RCC 7860 (cell line): ENCODE measurements around the gene TMEM69.
"Not testable (repeated sequence)": the region's sequence is repeated elsewhere in the genome, so short reads cannot be mapped to it uniquely, and the experiment has no call there.

Experiments used
- DNase-seq: peaks from one replicate; pipeline ENCODE4 v3.0.0-alpha.2; 2015; ENCODE audit warnings: low spot score
- FAIRE-seq: peaks from 2 replicates; lab custom pipeline; 2012; peaks lifted over from hg19 to GRCh38; lab: Jason Lieb, UNC

The TMEM69 gene

GRCh38 chr1:45677751-45678245 lies 10.2 kb upstream of the TMEM69 start:
- no peak for FAIRE-seq
- no peak for DNase-seq

- FAIRE-seq, result no peak
- no peak for DNase-seq
Observed at GRCh38 chr1:45678489-45678888, 9.5 kb upstream of the TMEM69 start.

- DNase-seq (no peak), FAIRE-seq (no peak)
Observed at GRCh38 chr1:45679123-45679522, 8.9 kb upstream of the TMEM69 start.

- DNase-seq, result no peak
- FAIRE-seq, result no peak
Observed at GRCh38 chr1:45682942-45683341, 5.0 kb upstream of the TMEM69 start.

DNA sequence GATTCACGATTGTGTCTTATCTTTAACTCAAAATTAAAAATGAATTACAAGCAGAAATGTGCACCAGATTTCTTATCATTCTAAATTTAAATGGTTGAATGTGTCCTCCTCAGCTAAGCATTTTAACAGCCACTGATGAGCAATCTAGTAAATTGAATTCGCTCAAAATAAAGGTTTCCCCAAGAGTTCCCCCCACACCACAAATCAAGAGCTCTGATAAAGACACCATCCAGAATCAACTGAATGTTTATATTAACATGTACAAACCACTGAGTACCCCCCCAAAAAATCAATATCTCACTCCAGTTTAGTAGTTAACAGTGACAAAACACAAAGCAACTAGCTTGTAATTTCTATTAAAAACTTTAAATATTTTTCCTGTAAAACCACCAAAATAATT lies 3.6 kb upstream of the TMEM69 start:
- no peak for FAIRE-seq

DNA sequence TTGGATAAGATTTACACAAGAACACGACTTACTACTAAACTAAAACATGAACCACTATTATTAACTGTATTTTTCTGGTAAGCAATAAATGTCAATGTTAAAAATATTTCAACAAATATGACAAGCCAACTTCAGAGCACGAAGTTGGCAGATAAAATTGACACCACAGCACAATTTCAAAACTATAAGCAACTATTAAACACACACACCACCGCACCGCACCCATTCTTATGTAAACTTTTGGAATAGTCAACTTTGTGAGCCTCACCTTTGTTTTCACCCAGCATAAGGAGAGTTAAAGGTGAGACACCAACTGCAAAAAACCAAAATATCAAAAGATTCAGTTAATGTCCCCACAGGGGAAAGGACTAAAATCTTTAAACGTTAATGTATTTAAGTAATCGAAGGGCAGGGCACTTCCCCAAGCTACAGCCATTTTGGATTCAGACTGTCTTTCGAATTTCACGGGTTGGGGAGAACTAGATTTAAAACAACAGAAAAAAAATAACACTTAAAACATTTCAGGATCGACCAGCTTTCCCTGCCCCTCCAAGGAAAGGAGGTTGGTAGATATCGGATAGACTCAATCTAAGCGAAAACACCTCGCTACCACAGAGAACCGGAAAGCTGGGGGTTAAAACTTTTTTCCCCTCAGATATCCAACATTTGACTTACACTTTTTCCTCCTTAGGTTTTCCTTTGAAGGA lies 2.5 kb upstream of the TMEM69 start:
- FAIRE-seq (no peak), DNase-seq (no peak)

More for the DNA sequence above, 3.6 kb upstream of the TMEM69 start:
- DNase-seq, result no peak

DNA sequence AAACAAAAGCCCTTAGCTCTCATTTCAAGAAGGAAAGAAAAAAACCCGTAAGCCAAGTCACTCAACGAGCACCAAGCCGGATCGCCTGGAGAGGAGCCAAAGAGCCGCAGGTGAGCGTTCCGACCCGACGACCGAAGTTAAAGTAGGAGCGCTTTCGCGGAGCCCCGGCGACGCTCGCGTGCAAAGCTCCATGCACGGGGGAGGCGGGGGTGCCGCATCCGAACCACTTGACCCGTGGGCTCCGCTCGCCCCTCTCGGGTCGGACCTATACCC lies 2.0 kb upstream of the TMEM69 start:
- no peak for FAIRE-seq

DNA sequence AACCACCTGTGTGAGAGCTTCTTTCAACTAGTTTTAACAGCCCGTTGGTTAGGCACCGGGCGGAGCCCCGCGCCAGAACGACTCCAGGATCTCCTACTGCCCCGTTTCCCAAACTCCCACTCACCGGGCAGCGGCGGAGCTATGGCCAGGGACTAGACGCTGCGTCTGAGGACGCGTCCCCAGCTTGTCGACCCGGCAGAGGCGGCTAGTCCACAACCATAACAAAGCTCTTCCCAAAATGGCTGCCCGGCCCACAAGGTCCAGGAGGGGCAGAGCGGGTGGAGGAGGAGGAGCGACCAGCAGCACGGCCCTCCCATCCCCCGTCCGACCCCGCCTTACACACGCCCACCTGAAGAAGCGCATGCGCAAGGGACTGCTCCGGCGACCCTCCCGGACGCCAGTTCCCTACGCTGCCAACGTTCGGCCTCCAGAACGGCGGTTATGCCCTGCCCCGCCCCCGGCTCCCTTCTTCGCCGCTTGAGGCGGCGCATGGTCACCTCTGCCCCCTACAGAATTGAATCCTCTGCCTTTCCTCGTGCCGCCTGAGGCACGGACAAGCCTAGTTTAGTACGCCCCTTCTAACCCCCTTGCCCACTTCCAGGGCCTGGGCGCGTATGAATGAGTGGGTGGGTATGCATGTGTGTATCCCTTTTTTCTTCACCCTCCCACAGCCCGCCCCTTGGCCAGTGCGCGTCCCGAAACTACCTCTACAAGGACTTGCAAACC lies 1.5 kb upstream of the TMEM69 start, which contains the start of gene GPBP1L1:
TSS of gene GPBP1L1 (minus strand) at position 246 of the 726 bp plus-strand sequence. CDS start 27,446 bp downstream, outside the sequence.
- DNase-seq (peak; percentile 95), FAIRE-seq (peak; percentile 34)

More for the DNA sequence above, 2.0 kb upstream of the TMEM69 start:
- no peak for DNase-seq

- DNase-seq (peak; percentile 98), FAIRE-seq (peak; percentile 84)
Observed at GRCh38 chr1:45687014-45687753, 797 bp upstream of the TMEM69 start.

- not testable (repeated sequence) for DNase-seq, FAIRE-seq
Observed at GRCh38 chr1:45693811-45694210, 5.8 kb downstream of the TMEM69 start.

DNA sequence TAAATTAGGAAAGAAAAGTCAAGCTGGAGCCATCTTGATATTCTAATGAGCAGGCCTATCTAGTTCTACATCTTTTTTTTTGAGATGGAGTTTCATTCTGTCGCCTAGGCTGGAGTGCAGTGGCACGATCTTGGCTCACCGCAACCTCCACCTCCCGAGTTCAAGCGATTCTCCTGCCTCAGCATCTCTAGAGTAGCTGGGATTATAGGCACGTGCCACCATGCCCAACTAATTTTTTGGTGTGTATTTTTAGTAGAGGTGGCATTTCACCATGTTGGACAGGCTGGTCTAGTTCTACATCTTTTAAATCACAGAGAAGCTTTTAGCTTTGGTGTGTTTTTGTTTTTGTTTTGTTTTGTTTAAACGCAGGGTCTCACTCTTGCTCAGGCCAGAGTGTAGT lies 6.8 kb downstream of the TMEM69 start:
- FAIRE-seq (no peak), DNase-seq (no peak)

DNA sequence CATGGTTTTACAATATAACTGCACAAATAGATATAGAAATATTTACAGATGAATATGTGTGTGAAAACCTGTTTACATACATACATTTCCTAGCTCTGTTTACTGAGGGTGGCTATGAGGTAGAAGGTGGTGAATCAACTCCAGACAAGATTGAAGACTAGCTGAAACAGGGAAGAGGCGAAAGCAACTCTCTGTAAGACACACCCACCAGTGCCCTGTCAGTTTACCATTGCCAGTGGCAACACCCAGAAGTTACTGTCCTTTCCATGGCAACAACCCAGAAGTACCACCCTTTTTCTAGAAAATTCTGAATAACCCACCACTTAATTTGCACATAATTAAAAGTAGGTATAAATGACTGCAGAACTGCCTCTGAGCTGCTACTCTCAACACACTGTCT lies 16.7 kb downstream of the TMEM69 start:
- no peak for FAIRE-seq
- no peak for DNase-seq

DNA sequence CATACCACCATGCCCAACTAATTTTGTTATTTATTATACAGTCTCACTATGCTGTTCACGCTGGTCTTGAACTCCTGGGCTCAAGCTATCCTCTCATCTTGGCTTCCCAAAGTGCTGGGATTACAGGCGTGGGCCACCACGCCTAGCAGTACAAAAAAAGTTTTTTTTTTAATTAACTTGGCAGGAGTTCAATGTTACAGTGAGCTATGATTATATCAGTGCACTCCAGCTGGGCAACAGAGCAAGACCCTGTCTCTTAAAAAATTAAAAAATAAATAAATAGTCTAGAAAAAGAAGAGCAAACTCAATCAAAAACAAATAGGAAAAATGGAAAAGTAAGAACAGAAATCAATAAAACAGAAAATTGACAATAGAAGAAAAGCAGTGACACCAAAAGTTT lies 25.7 kb downstream of the TMEM69 start:
- DNase-seq, result no peak

GRCh38 chr1:45716700-45717099 lies 28.7 kb downstream of the TMEM69 start:
- FAIRE-seq (no peak), DNase-seq (no peak)

More for the DNA sequence above, 25.7 kb downstream of the TMEM69 start:
- no peak for FAIRE-seq

DNA sequence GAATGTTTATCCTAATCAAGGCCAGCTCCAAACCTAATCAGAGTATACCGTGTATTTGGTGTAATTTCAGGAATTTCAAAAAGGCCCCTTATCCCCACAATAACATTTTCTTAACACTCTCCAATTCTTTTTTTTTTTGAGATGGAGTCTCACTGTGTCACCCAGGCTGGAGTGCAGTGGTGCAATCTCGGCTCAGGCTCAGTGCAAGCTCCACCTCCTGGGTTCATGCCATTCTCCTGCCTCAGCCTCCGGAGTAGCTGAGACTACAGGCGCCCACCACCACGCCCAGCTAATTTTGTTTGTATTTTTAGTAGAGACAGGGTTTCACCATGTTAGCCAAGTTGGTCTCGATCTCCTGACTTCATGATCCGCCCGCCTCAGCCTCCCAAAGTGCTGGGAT lies 29.4 kb downstream of the TMEM69 start:
- not testable (repeated sequence) for FAIRE-seq, DNase-seq

DNA sequence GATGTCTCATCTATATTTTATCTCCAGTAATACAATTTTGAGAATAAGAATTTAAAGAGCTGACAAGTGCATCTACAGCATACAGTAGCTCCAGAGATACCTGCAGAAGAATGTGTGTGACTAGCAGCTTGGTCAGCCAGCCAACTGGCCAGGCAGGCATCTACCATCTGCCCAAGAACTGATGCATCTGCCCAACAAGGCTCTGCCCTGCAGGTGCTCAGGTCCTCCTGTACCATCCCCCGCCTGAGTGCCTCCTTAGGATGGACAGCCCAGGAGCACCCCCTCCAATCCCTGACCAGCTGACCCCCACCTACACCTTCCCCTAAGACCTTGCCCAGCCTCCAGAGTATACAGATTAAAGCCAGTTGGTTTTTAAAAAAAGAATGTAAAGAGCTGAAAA lies 30.3 kb downstream of the TMEM69 start:
- FAIRE-seq (no peak), DNase-seq (no peak)

DNA sequence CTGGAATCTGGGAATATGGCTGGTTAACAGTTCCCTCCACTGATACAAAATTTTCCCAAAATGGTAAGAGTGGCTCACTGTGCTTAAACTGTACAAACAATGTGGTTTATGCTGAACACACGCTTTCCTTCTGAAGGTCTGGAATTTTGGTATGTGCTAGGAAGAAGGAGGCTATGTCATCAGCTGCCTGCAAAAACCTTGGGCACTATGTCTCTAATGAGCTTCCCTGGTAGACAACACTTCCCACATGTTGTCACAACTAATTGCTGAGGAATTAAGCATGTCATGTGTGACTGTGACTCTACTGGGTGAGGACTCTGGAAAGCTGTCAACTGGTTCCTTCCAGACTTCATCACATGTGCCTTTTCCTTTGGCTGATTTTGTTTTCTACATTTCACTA lies 33.2 kb downstream of the TMEM69 start:
- no peak for DNase-seq
- FAIRE-seq, result no peak

DNA sequence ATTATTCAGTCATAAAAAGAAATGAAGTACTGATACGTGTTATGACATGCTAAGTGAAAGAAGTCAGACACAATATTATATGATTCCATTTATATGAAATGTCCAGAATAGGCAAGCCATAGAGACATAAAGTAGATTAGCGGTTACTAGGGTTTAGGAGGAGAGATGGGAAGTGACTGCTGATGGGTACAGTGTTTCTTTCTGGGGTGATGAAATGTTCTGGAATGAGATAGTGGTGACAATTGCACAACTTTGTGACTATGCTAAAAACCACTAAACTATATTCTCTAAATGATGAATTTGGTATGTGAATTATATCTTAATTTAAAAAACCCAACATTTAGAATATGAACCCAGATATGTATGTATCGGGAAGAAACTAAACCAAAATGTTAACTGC lies 34.8 kb downstream of the TMEM69 start:
- FAIRE-seq (no peak), DNase-seq (no peak)

- DNase-seq (no peak), FAIRE-seq (peak; percentile 2)
Observed at GRCh38 chr1:45723248-45723930, 35.4 kb downstream of the TMEM69 start.

- FAIRE-seq, DNase-seq: not testable (repeated sequence)
Observed at GRCh38 chr1:45726007-45726406, 38.0 kb downstream of the TMEM69 start.
